HG03196 (cell line): ENCODE results near the gene HBD.
"Not testable (repeated sequence)": the region's sequence is repeated elsewhere in the genome, so short reads cannot be mapped to it uniquely, and the experiment has no call there.

Experiments
- ATAC-seq: cut with Tn5 transposase; IDR thresholded peaks from one replicate; pipeline ENCODE4 v1.9.1; 2021; ENCODE audit not compliant: unreplicated experiment

The HBD gene

GRCh38 chr11:5253440-5253839, 19.2 kb upstream of the HBD start:
- not testable (repeated sequence) for ATAC-seq

- ATAC-seq, result no peak
Measured at GRCh38 chr11:5252919-5253265, 18.6 kb upstream of the HBD start.

- no peak for ATAC-seq
Measured at GRCh38 chr11:5252192-5252918, 18.1 kb upstream of the HBD start.

- no peak for ATAC-seq
Measured at GRCh38 chr11:5251746-5252145, 17.5 kb upstream of the HBD start.

GRCh38 chr11:5250543-5251204, 16.4 kb upstream of the HBD start:
- no peak for ATAC-seq

DNA sequence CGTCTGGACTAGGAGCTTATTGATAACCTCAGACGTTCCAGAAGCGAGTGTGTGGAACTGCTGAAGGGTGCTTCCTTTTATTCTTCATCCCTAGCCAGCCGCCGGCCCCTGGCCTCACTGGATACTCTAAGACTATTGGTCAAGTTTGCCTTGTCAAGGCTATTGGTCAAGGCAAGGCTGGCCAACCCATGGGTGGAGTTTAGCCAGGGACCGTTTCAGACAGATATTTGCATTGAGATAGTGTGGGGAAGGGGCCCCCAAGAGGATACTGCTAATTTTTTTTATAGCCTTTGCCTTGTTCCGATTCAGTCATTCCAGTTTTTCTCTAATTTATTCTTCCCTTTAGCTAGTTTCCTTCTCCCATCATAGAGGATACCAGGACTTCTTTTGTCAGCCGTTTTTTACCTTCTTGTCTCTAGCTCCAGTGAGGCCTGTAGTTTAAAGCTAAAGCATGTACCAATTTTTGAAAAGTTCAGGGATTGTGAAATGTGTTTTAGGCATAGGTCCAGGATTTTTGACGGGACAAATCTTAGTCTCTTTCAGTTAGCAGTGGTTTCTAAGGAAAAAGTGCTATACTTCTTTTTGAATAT, 15.6 kb upstream of the HBD start, which contains the start of gene HBG1:
HBG1 (minus strand) TSS at position 51 of the 590 bp plus-strand sequence. CDS start 53 bp downstream, outside the sequence.
- ATAC-seq, result not testable (repeated sequence)

DNA sequence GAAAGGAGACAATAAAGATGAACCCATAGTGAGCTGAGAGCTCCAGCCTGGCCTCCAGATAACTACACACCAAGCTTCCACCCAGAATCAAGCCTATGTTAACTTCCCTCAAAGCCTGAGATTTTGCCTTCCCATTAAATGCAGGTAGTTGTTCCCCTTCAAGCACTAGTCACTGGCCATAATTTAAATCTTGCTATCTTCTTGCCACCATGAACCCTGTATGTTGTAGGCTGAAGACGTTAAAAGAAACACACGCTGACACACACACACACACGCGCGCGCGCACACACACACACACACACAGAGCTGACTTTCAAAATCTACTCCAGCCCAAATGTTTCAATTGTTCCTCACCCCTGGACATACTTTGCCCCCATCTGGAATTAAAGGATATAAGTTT, 14.2 kb upstream of the HBD start:
- ATAC-seq, result not testable (repeated sequence)

DNA sequence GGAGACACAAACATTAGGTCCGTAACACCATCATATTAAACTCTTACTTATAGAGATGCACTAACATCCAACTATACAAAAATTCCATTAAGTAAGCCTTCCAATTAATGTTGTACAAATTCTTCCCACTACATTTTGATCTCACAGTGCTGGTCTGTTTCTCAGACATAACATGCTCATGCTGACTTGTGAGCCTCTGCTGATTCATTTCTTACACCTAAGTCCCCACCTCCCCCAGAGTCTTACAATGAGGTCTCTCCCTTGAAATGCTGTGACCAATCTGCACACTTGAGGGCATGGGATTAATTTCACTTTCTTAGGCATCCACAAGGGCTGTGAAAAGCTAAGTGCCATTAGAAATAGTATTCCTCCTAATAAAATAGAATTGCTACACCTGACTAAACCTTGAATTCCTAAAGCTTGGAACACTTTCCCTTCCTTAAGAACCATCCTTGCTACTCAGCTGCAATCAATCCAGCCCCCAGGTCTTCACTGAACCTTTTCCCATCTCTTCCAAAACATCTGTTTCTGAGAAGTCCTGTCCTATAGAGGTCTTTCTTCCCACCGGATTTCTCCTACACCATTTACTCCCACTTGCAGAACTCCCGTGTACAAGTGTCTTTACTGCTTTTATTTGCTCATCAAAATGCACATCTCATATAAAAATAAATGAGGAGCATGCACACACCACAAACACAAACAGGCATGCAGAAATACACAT, 13.3 kb upstream of the HBD start:
- no peak for ATAC-seq

GRCh38 chr11:5246772-5247471, 12.6 kb upstream of the HBD start:
- ATAC-seq, result no peak

DNA sequence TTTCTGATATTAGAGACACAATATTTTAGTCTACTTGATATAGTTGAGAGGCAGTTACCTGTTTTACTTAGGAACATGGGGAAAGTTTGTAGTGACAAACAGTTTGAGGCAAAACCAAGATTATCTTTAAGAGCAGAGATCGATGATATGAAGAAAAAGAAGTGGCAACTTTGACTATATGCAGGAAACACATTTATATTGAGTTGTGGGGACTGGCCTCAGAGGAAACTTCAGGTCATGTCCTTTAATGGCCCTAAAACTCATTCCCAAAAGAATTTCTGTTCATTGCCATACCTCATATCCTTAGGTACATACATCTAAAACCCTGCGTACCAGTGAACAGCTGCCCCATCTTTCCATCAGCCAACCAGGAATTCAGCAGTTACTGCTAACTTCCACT, 10.9 kb upstream of the HBD start:
- no peak for ATAC-seq

- ATAC-seq, result no peak
Measured at GRCh38 chr11:5243816-5244180, 9.5 kb upstream of the HBD start.

DNA sequence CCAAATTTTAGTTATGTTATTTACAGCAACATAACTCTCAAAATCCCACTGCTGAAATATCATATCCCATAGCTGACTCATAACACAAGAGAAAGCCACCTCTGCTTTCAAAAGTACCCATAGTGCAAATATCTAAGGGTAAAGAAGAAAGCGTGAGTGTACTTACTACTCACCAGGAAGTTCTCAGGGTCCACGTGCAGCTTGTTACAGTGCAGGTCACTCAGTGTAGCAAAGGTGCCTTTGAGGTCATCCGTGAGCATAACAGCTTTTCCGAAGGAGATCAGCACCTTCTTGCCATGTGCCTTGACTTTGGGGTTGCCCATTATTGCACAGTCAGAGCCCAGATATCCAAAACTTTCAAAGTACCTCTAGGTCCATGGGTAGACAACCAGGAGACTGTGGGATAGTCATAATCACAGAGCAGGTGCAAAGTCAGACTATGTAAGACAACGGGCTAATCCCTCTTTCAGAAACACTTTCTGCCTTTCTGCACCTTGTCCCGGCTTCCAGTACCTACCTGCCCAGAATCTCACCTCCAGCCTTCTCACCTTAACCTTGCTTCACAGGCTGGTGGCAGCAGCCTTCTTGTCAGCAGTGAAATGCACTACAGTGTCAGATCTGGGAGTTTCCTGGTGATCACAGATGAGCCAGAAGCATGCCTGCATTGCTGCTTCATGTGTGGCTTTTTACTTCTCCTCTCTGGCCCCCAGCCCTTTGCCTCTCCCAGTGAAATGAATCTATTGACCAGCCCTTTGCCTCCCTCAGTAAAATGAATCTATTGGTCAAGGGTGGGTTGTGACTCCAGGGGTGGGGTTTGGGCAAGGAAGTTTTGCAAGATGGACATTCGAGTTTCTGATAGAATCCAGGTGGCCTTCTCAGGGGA, 8.9 kb upstream of the HBD start:
- no peak for ATAC-seq

GRCh38 chr11:5242208-5242607, 7.9 kb upstream of the HBD start:
- ATAC-seq, result no peak

- ATAC-seq, result no peak
Measured at GRCh38 chr11:5241458-5241857, 7.2 kb upstream of the HBD start.

DNA sequence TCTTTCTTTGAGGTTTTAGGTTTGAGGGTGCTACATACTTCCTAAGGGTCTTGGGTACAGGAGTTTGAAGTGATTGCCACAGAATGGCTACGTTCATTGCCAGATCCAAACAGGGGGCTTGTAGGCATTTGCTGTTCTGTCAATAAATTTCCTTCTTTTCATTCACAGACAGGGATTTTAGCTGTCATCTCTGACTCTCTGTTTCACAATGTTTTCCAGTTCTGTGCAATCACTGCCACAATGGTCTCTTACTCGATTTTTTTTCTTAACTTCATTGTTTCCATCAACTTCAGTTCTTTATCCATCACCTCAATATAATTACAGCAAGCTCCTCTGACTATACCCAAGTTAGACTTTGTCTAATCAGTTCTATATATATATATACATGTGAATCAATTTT, 6.2 kb upstream of the HBD start:
- no peak for ATAC-seq

- ATAC-seq, result no peak
Measured at GRCh38 chr11:5240056-5240455, 5.8 kb upstream of the HBD start.

DNA sequence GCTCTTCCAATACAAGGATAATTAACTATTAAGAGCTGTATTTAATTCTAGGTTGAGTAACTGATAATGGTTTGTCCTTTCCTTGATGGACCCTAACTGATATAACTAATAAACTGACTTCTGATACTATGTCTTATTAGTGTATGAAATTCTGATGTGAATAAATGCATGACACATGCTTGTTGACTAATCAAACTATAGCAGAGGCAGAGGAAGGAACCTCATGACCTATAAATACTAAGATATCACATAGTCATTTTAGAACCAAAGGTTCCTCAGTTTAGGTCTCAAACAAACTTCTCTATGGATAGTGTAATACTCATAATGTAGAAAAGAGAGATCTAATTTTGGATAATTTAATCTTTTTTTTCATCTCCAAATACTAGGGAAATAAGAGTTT, 4.8 kb upstream of the HBD start:
- ATAC-seq, result no peak

DNA sequence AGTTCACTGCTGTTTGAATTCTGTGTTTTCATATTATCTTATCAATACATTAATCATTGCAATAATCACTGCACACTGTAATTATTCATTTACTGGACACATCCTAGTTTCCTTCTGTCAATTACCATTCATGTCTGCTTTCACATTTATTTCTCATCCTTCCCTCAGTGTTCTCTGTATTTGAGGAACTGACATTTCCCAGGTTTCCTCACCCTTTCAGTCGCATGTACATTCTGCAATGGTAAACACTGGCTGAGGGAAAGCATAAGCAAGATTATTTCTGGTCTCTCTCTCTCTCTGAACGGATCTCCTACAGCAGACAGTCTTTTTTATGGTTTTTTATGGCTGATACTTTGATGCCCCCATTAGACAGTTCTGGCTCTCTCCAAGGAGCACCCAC, 4.2 kb upstream of the HBD start:
- ATAC-seq, result no peak

GRCh38 chr11:5237420-5237819, 3.1 kb upstream of the HBD start:
- ATAC-seq, result no peak
